ENCODE data around the gene ECHDC1. TPM values are rescaled to one million over a fixed set of nuclear protein-coding genes. Genes with fewer than 3 reads are reported as not detected.

Gene ECHDC1
- total RNA-seq, 1 donor from 2014 or later, result 47.2 TPM

DNA sequence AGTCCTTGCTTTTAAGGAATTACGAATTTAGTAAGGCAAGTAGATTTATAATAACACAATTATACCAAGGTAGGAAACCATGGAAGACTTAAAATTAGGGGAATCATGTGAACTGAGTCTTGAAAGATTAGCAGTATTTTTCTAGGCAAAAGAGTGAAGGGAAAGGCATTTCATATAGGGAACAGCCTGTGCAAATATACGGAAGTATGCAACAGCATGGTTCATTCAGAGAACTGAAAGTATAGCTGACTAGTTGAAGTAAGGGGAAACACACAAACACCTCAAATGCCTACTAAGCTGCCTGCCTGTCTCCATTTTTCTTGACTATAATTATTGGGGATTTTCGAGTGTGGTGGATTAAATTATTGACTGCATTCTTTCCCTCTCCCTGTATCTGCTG lies 39.0 kb upstream of the ECHDC1 start:
- H3K27me3 Mint-ChIP-seq (ENCODE audit: low read depth, unreplicated experiment), result no peaks in the 10 kb centered on the region

DNA sequence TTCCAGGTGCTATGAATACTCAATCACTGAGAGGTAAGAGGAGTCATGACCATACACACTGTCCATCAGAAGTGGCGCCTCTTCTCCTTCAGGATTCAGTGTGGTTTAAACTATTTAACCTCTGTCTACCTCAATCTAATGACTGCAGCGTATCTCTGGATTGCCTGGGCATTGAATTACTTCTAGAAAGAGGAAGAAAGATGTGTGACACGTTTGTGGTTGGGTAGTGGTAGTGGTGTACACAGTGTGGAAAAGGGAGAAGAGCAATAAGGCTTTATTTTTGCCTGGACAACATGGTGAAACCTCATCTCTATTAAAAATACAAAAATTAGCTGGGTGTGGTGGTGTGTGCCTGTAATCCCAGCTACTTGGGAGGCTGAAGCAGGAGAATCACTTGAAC lies 38.0 kb upstream of the ECHDC1 start:
- Mint-ChIP-seq H3K4me1 (ENCODE audit: low read depth, unreplicated experiment) (peaks cover 4% of the 10 kb centered on the region), H3K9me3 (ENCODE audit: unreplicated experiment) (peaks cover 3% of the 10 kb centered on the region), H3K36me3 (ENCODE audit: low read depth, unreplicated experiment) (no peaks in the 10 kb centered on the region), H3K4me3 (ENCODE audit: unreplicated experiment) (no peak overlapping the region), H3K27ac (ENCODE audit: unreplicated experiment) (no peak overlapping the region), H3K27me3 (ENCODE audit: low read depth, unreplicated experiment) (no peaks in the 10 kb centered on the region)
- no peak overlapping the region for H3K9ac ChIP-seq (ENCODE audit: low read length)
- H3K4me1 ChIP-seq (ENCODE audit: insufficient read depth, low read length), result no peaks in the 10 kb centered on the region
- no peak overlapping the region for H3K4me3 ChIP-seq (ENCODE audit: insufficient read depth, low read depth, low read length)
- H3K79me2 ChIP-seq (ENCODE audit: insufficient read depth, low read length), result no peaks in the 10 kb centered on the region
- H3K36me3 ChIP-seq (ENCODE audit: insufficient read depth, low read length), result no peaks in the 10 kb centered on the region
- no peak overlapping the region for H3K27ac ChIP-seq (ENCODE audit: low read depth, low read length)
- FAIRE-seq (no peak), DNase-seq (ENCODE audit: low read depth) (no peak)
- no peak overlapping the region for H2AFZ ChIP-seq (ENCODE audit: low read depth, low read length)
- no peak for TF ChIP-seq EZH2 (IDR thresholded peaks at IDR 0.05; ENCODE audit: insufficient read depth, low read length)
- TF ChIP-seq, protein P1, sequence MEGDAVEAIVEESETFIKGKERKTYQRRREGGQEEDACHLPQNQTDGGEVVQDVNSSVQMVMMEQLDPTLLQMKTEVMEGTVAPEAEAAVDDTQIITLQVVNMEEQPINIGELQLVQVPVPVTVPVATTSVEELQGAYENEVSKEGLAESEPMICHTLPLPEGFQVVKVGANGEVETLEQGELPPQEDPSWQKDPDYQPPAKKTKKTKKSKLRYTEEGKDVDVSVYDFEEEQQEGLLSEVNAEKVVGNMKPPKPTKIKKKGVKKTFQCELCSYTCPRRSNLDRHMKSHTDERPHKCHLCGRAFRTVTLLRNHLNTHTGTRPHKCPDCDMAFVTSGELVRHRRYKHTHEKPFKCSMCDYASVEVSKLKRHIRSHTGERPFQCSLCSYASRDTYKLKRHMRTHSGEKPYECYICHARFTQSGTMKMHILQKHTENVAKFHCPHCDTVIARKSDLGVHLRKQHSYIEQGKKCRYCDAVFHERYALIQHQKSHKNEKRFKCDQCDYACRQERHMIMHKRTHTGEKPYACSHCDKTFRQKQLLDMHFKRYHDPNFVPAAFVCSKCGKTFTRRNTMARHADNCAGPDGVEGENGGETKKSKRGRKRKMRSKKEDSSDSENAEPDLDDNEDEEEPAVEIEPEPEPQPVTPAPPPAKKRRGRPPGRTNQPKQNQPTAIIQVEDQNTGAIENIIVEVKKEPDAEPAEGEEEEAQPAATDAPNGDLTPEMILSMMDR (IDR thresholded peaks at IDR 0.05; ENCODE audit: insufficient read depth, low read depth, low read length), result no peak
- H4K20me1 ChIP-seq (ENCODE audit: insufficient read depth, low read length), result no peaks in the 10 kb centered on the region
- H3K27me3 ChIP-seq (ENCODE audit: insufficient read depth, low read length), result no peaks in the 10 kb centered on the region
- H3K4me2 ChIP-seq (ENCODE audit: low read length), result no peak overlapping the region
- H3K9me3 ChIP-seq (ENCODE audit: insufficient read depth, low read depth, low read length), result no peaks in the 10 kb centered on the region

More for the DNA sequence above, 39.0 kb upstream of the ECHDC1 start:
- Histone ChIP-seq H3K4me2 (ENCODE audit: low read length) (no peak overlapping the region), H3K36me3 (ENCODE audit: insufficient read depth, low read length) (no peaks in the 10 kb centered on the region), H3K9me3 (ENCODE audit: insufficient read depth, low read depth, low read length) (no peaks in the 10 kb centered on the region), H3K4me1 (ENCODE audit: insufficient read depth, low read length) (no peaks in the 10 kb centered on the region), H4K20me1 (ENCODE audit: insufficient read depth, low read length) (no peaks in the 10 kb centered on the region), H2AFZ (ENCODE audit: low read depth, low read length) (no peak overlapping the region), H3K4me3 (ENCODE audit: insufficient read depth, low read depth, low read length) (no peak overlapping the region), H3K79me2 (ENCODE audit: insufficient read depth, low read length) (no peaks in the 10 kb centered on the region), H3K27me3 (ENCODE audit: insufficient read depth, low read length) (no peaks in the 10 kb centered on the region), H3K27ac (ENCODE audit: low read depth, low read length) (no peak overlapping the region), H3K9ac (ENCODE audit: low read length) (no peak overlapping the region)
- no peaks in the 10 kb centered on the region for H3K36me3 Mint-ChIP-seq (ENCODE audit: low read depth, unreplicated experiment)
- no peak overlapping the region for H3K27ac Mint-ChIP-seq (ENCODE audit: unreplicated experiment)
- FAIRE-seq (no peak), DNase-seq (ENCODE audit: low read depth) (no peak)
- no peak for TF ChIP-seq EZH2 (IDR thresholded peaks at IDR 0.05; ENCODE audit: insufficient read depth, low read length)
- TF ChIP-seq, protein P1 (IDR thresholded peaks at IDR 0.05; ENCODE audit: insufficient read depth, low read depth, low read length), result no peak
- no peak overlapping the region for H3K4me3 Mint-ChIP-seq (ENCODE audit: unreplicated experiment)
- H3K4me1 Mint-ChIP-seq (ENCODE audit: low read depth, unreplicated experiment), result peaks cover 8% of the 10 kb centered on the region
- peaks cover 3% of the 10 kb centered on the region for H3K9me3 Mint-ChIP-seq (ENCODE audit: unreplicated experiment)

- no peaks in the 10 kb centered on the region for H3K27me3 ChIP-seq (ENCODE audit: insufficient read depth, low read length)
- no peaks in the 10 kb centered on the region for H3K36me3 ChIP-seq (ENCODE audit: insufficient read depth, low read length)
- no peak overlapping the region for H3K27ac Mint-ChIP-seq (ENCODE audit: unreplicated experiment)
- H3K27me3 Mint-ChIP-seq (ENCODE audit: low read depth, unreplicated experiment), result no peaks in the 10 kb centered on the region
- no peaks in the 10 kb centered on the region for H3K79me2 ChIP-seq (ENCODE audit: insufficient read depth, low read length)
- H3K36me3 Mint-ChIP-seq (ENCODE audit: low read depth, unreplicated experiment), result peaks cover 2% of the 10 kb centered on the region
- no peak overlapping the region for H3K4me2 ChIP-seq (ENCODE audit: low read length)
- no peak for DNase-seq (ENCODE audit: low read depth)
- H3K4me3 Mint-ChIP-seq (ENCODE audit: unreplicated experiment), result no peak overlapping the region
- H3K4me1 Mint-ChIP-seq (ENCODE audit: low read depth, unreplicated experiment), result no peaks in the 10 kb centered on the region
- no peak for TF ChIP-seq EZH2 (IDR thresholded peaks at IDR 0.05; ENCODE audit: insufficient read depth, low read length)
- TF ChIP-seq, protein P1 (IDR thresholded peaks at IDR 0.05; ENCODE audit: insufficient read depth, low read depth, low read length), result no peak
- H3K4me3 ChIP-seq (ENCODE audit: insufficient read depth, low read depth, low read length), result no peak overlapping the region
- H4K20me1 ChIP-seq (ENCODE audit: insufficient read depth, low read length), result no peaks in the 10 kb centered on the region
- H3K9me3 ChIP-seq (ENCODE audit: insufficient read depth, low read depth, low read length), result no peaks in the 10 kb centered on the region
- peaks cover 6% of the 10 kb centered on the region for H3K9me3 Mint-ChIP-seq (ENCODE audit: unreplicated experiment)
- FAIRE-seq, result no peak
- no peak overlapping the region for H3K27ac ChIP-seq (ENCODE audit: low read depth, low read length)
- H2AFZ ChIP-seq (ENCODE audit: low read depth, low read length), result no peak overlapping the region
- no peaks in the 10 kb centered on the region for H3K4me1 ChIP-seq (ENCODE audit: insufficient read depth, low read length)
- H3K9ac ChIP-seq (ENCODE audit: low read length), result no peak overlapping the region
These were observed 33.3 kb upstream of the ECHDC1 start for GRCh38 chr6:127376685-127377084.
